Adrenal gland (tissue), 5 donors: ENCODE measurements around the gene GPSM1.

Experiments used
- CTCF ChIP-seq, 6 experiments: fragments of 450-650 bp in 4 of 6; fragments of 200-600 bp in 2 of 6; sonication (generic) in 1 of 6; IDR thresholded peaks; 1 replicate in 5 of 6; 2 replicates in 1 of 6; pipeline versions ENCODE4 v1.5.1 to v1.8.0; 2016 to 2021; ENCODE audit warnings: antibody characterized with exemption in 6 of 6, mild to moderate bottlenecking in 2 of 6, moderate library complexity in 1 of 6
- POLR2A ChIP-seq, 2 donors: fragments of 450-650 bp; IDR thresholded peaks; one replicate each; pipeline ENCODE4 v1.6.1; 2017; ENCODE audit warnings: antibody characterized with exemption in 2 of 2, mild to moderate bottlenecking in 2 of 2, moderate library complexity in 1 of 2
- donor health status: DM: no; HTN: no; CAD: no.

DNA sequence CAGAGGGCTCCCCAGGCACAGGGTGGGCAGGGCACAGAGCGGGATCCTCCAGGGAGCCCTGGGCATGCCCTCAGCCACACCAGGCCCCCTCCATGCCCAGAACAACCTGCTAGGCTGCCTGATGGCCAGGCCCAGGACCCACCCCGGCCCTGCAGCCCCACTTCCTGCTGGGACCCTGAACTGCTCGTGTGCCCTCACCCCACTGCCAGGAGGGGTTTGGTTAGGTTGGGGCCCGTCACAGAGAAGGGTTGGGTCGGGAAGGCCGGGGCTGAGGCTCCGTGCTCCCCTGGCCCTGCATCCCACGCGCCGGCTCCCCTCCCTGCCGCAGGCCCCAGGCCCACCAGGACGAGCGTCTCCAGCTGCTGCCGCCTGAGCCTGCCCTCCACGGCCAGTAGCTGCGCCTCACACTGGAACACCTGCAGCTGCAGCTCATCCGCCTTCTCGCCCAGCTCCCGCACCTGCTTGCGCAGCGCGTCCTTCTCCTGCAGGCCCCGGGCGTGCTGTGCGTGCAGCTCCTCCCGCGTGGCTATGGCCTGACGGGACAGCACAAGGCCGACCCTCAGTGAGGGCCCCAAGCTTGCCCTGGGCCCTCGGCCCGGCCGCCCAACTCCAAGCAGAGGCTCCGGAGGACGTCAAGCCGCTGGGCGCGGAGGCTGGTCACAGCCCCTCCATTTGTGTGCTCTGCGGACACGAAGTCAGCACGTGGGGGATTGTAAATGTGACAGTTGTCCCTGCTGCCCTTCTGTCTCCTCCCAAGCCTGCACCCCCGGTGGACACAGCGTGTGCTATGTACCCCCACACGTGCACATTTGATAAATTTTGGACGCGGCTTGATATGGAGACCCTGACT lies 40.2 kb downstream of the GPSM1 start:
- no peak for TF ChIP-seq CTCF (IDR thresholded peaks at IDR 0.05)
- no peak for TF ChIP-seq POLR2A (IDR thresholded peaks at IDR 0.05)
